LNCAP (cell line): Measurements from ENCODE around the gene EEF1G.

Experiments used
- TF ChIP-seq, protein P1 (sequence below): fragments of 450-650 bp; IDR thresholded peaks from 2 replicates; pipeline ENCODE4 v1.5.1; 2017; ENCODE audit warnings: mild to moderate bottlenecking

EEF1G gene

DNA sequence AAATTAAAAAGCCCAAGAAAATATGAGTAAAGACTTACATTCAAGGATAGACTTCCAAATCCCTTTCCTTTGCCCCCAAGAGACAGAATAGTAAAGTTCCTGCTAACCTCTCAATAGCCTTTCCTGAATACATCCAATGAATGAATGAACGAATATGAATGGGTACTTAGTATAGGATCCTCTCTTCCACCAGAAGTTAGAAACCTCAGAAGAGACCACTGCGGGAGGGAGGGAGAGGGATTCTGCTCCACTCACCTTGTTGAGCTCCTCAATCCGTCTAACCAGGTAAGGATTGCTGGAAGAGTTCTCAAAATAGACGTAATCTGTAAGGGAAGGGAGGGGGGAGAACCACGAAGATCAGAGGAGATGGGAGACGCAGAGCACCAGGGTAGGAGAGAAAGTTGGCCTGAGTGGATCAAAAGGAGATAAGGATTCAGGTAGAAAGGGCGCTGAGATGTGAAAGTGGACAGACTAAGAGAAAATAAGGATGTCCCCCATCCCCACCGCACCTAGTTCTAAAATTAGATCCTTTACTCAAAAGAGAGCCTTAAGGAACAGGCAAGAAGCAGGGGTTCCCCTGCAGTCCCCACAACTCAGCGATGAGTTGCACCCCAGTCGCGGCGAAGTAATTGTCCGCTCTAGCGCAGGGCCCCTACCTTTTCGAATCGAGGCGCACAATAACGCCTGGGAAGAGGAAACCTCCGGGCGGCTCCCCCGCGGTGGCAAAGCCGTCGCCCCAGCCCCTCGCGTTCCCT is 26.9 kb upstream of the EEF1G start:
- TF ChIP-seq, protein P1, sequence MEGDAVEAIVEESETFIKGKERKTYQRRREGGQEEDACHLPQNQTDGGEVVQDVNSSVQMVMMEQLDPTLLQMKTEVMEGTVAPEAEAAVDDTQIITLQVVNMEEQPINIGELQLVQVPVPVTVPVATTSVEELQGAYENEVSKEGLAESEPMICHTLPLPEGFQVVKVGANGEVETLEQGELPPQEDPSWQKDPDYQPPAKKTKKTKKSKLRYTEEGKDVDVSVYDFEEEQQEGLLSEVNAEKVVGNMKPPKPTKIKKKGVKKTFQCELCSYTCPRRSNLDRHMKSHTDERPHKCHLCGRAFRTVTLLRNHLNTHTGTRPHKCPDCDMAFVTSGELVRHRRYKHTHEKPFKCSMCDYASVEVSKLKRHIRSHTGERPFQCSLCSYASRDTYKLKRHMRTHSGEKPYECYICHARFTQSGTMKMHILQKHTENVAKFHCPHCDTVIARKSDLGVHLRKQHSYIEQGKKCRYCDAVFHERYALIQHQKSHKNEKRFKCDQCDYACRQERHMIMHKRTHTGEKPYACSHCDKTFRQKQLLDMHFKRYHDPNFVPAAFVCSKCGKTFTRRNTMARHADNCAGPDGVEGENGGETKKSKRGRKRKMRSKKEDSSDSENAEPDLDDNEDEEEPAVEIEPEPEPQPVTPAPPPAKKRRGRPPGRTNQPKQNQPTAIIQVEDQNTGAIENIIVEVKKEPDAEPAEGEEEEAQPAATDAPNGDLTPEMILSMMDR: no peak

DNA sequence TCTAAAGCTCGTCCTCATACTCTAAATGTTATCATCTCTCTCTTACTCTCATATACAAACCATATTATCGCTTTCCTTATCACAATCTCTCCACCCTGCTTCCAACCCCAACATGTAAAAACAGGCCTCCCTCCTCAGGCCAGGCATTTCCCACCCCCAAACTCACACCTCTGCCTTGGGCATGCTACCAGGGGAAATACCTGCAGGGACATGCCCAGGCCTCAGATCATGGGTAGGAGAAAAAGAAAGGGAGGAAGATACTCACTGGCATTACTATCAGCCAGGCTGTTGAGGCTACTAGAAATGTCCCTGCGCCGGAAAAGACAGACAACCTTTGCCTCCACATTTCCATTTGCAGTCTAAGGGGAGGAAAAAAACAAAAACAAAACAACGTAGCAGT is 26.2 kb upstream of the EEF1G start:
- TF ChIP-seq, protein P1: no peak

DNA sequence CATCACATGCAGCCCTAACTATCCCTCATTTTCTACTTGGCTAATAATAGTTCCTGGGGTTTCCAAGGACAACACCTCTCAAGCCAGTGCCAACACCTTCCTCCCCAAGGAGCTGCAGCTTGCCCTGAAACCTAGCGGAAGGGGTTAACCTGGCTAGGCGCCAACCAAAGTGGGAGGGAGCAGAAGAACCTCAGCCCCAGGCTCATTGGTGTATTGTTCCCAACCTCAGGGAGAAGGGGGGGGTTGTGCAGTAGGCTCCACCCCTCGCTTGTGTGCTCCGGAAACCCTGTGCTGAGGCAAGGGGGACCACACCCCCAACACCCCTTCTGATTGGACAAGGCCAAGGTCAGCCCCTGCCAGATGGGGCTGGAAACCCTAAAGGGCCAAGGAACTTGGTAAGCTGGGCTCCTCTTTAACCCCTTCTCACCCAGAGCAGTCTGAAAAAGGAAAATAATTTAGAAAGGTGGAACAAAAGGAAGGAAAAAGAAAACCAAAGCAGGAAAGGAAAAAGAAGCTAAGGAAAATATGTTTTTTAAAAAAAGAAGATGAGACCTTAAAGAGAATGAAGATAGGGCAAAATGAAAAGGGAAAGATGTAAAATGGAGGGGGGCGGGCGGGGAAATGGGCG is 25.5 kb upstream of the EEF1G start:
- TF ChIP-seq, protein P1: no peak

DNA sequence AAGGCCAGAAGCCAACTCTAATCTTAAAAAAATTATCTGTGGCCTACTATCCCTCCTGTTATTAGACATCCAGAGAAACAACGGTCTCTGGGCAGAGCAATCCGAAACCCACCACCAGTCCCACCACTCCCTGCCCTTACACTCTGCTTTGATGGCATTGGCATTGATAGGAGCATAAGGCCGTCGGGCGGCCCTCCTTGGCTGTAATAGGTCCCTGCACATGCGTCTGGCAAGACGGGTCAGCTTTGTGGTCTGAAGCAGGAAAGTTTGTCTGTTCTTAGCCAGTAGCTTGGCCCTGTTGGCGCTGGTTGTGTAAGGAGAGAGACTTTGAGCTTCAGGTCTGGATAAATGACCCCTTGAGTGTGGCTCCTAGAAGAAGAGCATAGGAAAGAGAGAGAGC is 21.4 kb upstream of the EEF1G start:
- TF ChIP-seq, protein P1: no peak

DNA sequence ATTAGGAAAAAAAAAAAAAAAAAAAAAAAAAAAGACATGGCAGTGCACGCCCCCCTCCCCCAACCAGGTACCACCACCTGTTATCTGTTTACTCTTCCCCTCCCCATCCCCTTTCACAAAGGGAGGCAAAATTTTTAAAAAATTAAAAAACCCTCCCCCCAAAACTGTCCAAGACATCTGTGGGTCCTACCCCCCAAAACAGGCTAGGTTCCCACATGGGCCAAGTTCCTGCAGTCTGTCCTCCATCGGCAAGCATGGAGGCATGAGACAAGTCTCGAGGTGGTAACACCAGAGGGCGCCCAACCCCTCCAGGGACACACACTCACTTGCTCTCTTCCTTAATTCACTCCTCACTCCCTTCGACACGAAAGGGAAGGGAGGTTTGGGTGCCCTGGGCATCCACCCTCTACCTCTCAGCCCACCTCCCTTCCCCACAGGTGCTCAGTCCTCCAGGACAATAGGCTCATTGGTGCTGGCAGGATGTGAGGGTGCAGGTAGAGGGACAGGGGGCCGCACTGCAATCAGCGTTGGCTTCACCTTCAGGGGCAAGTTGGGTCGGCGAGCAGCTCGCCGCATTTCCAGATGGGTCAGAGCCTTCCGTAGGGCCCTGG is 19.8 kb upstream of the EEF1G start:
- TF ChIP-seq, protein P1: peak; percentile 61; the same call in 1 of the 2 replicates

DNA sequence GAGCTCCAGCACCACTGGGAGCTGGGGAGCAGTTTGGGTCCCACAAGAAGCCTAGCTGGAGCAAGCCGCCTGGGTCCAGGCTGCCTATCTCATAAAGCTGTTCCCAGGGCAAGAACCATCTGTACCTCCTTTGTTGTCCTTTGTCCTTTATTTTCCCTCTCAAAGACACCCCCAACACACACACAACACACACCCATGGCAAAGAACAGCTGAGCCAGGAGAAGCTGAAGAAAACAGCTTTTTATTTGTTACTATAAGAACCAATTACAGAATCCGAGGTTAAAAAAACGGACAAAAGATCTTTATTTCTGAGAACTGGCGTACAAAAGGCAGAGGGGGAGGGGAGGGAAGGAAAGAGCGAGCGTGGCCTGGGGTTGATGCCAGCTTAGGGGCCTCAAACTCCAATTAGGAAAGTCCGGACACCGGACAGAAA is 19.3 kb upstream of the EEF1G start:
- TF ChIP-seq, protein P1: no peak

DNA sequence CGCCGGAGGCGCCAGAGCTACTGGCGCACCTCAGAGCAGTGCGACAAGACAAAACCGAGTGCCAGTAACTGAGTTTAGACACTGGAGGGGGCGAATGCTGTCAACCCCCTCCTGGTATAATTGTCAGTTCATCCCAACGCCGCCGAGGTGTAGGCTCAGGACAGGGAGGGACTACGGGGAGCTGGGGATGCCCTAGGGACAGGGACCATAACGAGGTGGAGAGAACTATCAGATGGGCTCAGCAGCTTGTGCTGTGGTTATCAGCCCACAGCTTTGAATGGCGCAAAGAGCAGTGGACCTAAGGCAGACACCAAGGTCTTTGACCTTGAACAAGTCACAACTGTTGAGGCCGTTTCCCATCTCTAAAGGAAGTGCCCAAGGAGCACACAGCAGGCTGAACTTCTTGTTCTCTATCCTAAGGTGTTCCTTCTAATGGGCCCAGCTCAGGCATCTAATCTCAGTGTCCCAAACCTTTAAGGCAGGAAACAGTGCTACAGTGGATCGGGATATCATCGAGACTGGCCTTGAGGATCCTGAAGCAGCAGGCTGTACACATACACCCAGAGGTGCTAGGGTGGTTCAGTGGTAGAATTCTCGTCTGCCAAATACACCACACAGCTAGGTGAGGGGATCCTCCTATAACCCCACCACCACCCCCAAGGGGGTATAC is 18.6 kb upstream of the EEF1G start:
- TF ChIP-seq, protein P1: no peak
